HepG2 (cell line): Measurements from ENCODE around the gene ROMO1. TPM values are rescaled to one million over a fixed set of nuclear protein-coding genes. Genes with fewer than 3 reads are reported as not detected.
A peak's percentile ranks its signal among the peaks of the same experiment; 100 is the strongest.

ENCODE experiments used
- ATAC-seq: fragments of 200-7000 bp; cut with Tn5 transposase; 3 replicates; pipeline ENCODE4 v1.9.1; 2020; ENCODE audit warnings: mild to moderate bottlenecking, moderate library complexity
- BruUV-seq: library from RNA; stranded (reverse); fragments of 400-500 nt; replicated peaks from 2 replicates; lab custom pipeline; 2021; lab: Mats Ljungman, UMichigan
- CTCF ChIA-PET: fragments of 300-600 bp; formaldehyde crosslinking; extraction: SDS; loops from one replicate; lab custom pipeline; 2021; ENCODE audit warnings: low total read pairs, inconsistent platforms, low intra/inter-chr PET ratio; lab: Yijun Ruan, JAX
- POLR2A ChIA-PET: fragments of 350-600 bp; sonication (Branson Sonifier 250); formaldehyde crosslinking; loops from one replicate; lab custom pipeline; 2020; ENCODE audit warnings: antibody characterized with exemption, inconsistent platforms; lab: Yijun Ruan, JAX
- DNase-seq: peaks from one replicate; pipeline ENCODE4 v3.0.0-alpha.2; 2015; ENCODE audit warnings: low spot score
- FAIRE-seq: peaks from 3 replicates; lab custom pipeline; 2011; peaks lifted over from hg19 to GRCh38; lab: Jason Lieb, UNC
- H2AFZ ChIP-seq: one replicate; pipeline ENCODE4 v1.6.1; 2011; ENCODE audit warnings: low read length, inconsistent platforms
- H3K27ac ChIP-seq: fragments of 300-600 bp; 3 replicates; pipeline ENCODE4 v1.8.0; 2011; ENCODE audit warnings: mixed run types, mild to moderate bottlenecking, mixed read lengths, low read length, inconsistent platforms; ENCODE audit not compliant: insufficient read depth; ENCODE audit errors: extremely low read length
- H3K27me3 ChIP-seq, 2 experiments: fragments of 200-600 bp in 1 of 2; 2 replicates in 1 of 2; 3 replicates in 1 of 2; pipeline versions ENCODE4 v1.6.0 to v1.8.0; 2011; ENCODE audit warnings: low read length in 2 of 2, mild to moderate bottlenecking in 2 of 2, moderate library complexity in 2 of 2, inconsistent platforms in 1 of 2; ENCODE audit not compliant: insufficient read depth in 2 of 2, control insufficient read depth in 1 of 2
- H3K36me3 ChIP-seq, 2 experiments: fragments of 200-600 bp in 1 of 2; replicated peaks in 1 of 2; 2 replicates in 1 of 2; 3 replicates in 1 of 2; pipeline versions ENCODE4 v1.5.1 to v1.8.0; 2011; ENCODE audit warnings: low read length in 2 of 2, inconsistent platforms in 1 of 2; ENCODE audit not compliant: insufficient read depth in 2 of 2, control insufficient read depth in 1 of 2
- H3K4me1 ChIP-seq: 2 replicates; pipeline ENCODE4 v1.5.1; 2012; ENCODE audit warnings: low read length, inconsistent platforms; ENCODE audit not compliant: insufficient read depth
- H3K4me2 ChIP-seq: 2 replicates; pipeline ENCODE4 v1.6.0; 2011; ENCODE audit warnings: low read depth, low read length, inconsistent platforms
- H3K4me3 ChIP-seq, 3 experiments: fragments of 200-600 bp in 1 of 3; sonication (generic), shearing (Covaris generic) in 1 of 3; replicated peaks in 1 of 3; 2 replicates each; pipeline ENCODE4 v1.5.1; 2011 to 2016; ENCODE audit warnings: low read length in 3 of 3, inconsistent platforms in 2 of 3, low read depth in 2 of 3, mild to moderate bottlenecking in 2 of 3, control low read depth in 1 of 3, mixed read lengths in 1 of 3; ENCODE audit not compliant: insufficient read depth in 1 of 3
- H3K79me2 ChIP-seq: one replicate; pipeline ENCODE4 v1.6.1; 2011; ENCODE audit warnings: low read length, inconsistent platforms; ENCODE audit not compliant: insufficient read depth
- H3K9ac ChIP-seq: 2 replicates; pipeline ENCODE4 v1.6.0; 2011; ENCODE audit warnings: mild to moderate bottlenecking, low read depth, low read length, inconsistent platforms; ENCODE audit not compliant: insufficient read depth
- H3K9me3 ChIP-seq: 2 replicates; pipeline ENCODE4 v1.5.1; 2012; ENCODE audit warnings: mild to moderate bottlenecking, low read length
- H4K20me1 ChIP-seq: 2 replicates; pipeline ENCODE4 v1.6.0; 2011; ENCODE audit warnings: inconsistent platforms, mild to moderate bottlenecking, low read length, moderate library complexity; ENCODE audit not compliant: insufficient read depth
- ARID4A ChIP-seq: sonication (generic); formaldehyde crosslinking; IDR thresholded peaks from 2 replicates; pipeline ENCODE4 v1.5.0; 2020; ENCODE audit warnings: mild to moderate bottlenecking, missing genetic modification reagents, borderline replicate concordance
- BHLHE40 ChIP-seq: IDR thresholded peaks from 2 replicates; pipeline ENCODE4 v1.6.1; 2011; ENCODE audit warnings: low read length, improper control_type of control experiment
- ESRRA ChIP-seq: sonication (generic); formaldehyde crosslinking; IDR thresholded peaks from 2 replicates; pipeline ENCODE4 v1.5.1; 2020; ENCODE audit warnings: mild to moderate bottlenecking, low read depth, missing genetic modification reagents
- FOSL2 ChIP-seq: sonication (generic); formaldehyde crosslinking; IDR thresholded peaks from 2 replicates; pipeline ENCODE4 v1.4.0; 2020; ENCODE audit warnings: missing genetic modification reagents
- FOXM1 ChIP-seq: sonication (generic); formaldehyde crosslinking; IDR thresholded peaks from 2 replicates; pipeline ENCODE4 v1.5.0; 2020; ENCODE audit warnings: missing genetic modification reagents
- GABPA ChIP-seq, 2 experiments: IDR thresholded peaks; 2 replicates each; pipeline ENCODE4 v1.6.1; 2011 to 2016; ENCODE audit warnings: low read depth in 2 of 2, low read length in 1 of 2, missing biosample characterization in 1 of 2, missing genetic modification characterization in 1 of 2
- NFKB2 ChIP-seq: sonication (generic); formaldehyde crosslinking; IDR thresholded peaks from 2 replicates; pipeline ENCODE4 v1.4.0; 2020; ENCODE audit warnings: missing genetic modification reagents, borderline replicate concordance
- PTBP1 ChIP-seq: fragments of 200-400 bp; formaldehyde crosslinking; IDR thresholded peaks from 2 replicates; pipeline ENCODE4 v1.6.1; 2018; ENCODE audit warnings: low read length, low read depth; ENCODE audit not compliant: poor library complexity, severe bottlenecking
- RAD21 ChIP-seq: fragments of 450-650 bp; formaldehyde crosslinking; IDR thresholded peaks from 2 replicates; pipeline ENCODE4 v1.5.0; 2020; ENCODE audit warnings: mild to moderate bottlenecking
- TAF1 ChIP-seq: sonication (generic); formaldehyde crosslinking; IDR thresholded peaks from 2 replicates; pipeline ENCODE4 v1.4.0; 2020; ENCODE audit warnings: missing genetic modification reagents
- ZC3H4 ChIP-seq: sonication (generic); formaldehyde crosslinking; IDR thresholded peaks from 2 replicates; pipeline ENCODE4 v1.4.0; 2020; ENCODE audit warnings: missing genetic modification reagents, borderline replicate concordance
- ZNF282 ChIP-seq: fragments of 450-650 bp; IDR thresholded peaks from 2 replicates; pipeline ENCODE4 v1.6.1; 2018; ENCODE audit not compliant: partially characterized antibody
- ZNF468 ChIP-seq: sonication (generic); formaldehyde crosslinking; IDR thresholded peaks from 2 replicates; pipeline ENCODE4 v1.8.0; 2022; ENCODE audit warnings: mild to moderate bottlenecking, moderate library complexity, missing genetic modification reagents
- ZNF563 ChIP-seq: sonication (generic); formaldehyde crosslinking; IDR thresholded peaks from 2 replicates; pipeline ENCODE4 v1.8.0; 2022; ENCODE audit warnings: mild to moderate bottlenecking, moderate library complexity, missing genetic modification reagents
- ZNF589 ChIP-seq: sonication (generic); formaldehyde crosslinking; conservative IDR thresholded peaks from 2 replicates; pipeline ENCODE4 v1.8.0; 2022; ENCODE audit warnings: mild to moderate bottlenecking, moderate library complexity, missing genetic modification reagents
- ZNF616 ChIP-seq: sonication (generic); formaldehyde crosslinking; IDR thresholded peaks from 2 replicates; pipeline ENCODE4 v1.5.0; 2020; ENCODE audit warnings: low read depth, mild to moderate bottlenecking, missing genetic modification reagents
- ZNF674 ChIP-seq: sonication (generic); formaldehyde crosslinking; IDR thresholded peaks from 2 replicates; pipeline ENCODE4 v1.5.0; 2020; ENCODE audit warnings: low read depth, mild to moderate bottlenecking, missing genetic modification reagents
- ZNF839 ChIP-seq: sonication (generic); formaldehyde crosslinking; IDR thresholded peaks from 2 replicates; pipeline ENCODE4 v1.4.0; 2020; ENCODE audit warnings: missing genetic modification reagents, mild to moderate bottlenecking, borderline replicate concordance
- WGBS: methylation state at CpG from one replicate; pipeline ENCODE4 v1.1.6; 2017; ENCODE audit warnings: low lambda C conversion rate; 5-methylcytosine and 5-hydroxymethylcytosine counted together
- in situ Hi-C: cut with HindIII; loops from 2 replicates; pipeline ENCODE4 v1.10.0; 2017; ENCODE audit warnings: low pct_unique_long_range_greater_than_20kb; ENCODE audit not compliant: extremely low pct_ligation_motif_present
- intact Hi-C: fragments of 100-400 bp; cut with micrococcal nuclease; formaldehyde crosslinking; loops from one replicate; pipeline ENCODE4 v1.10.0; 2022; ENCODE audit not compliant: unreplicated experiment
- polyA plus RNA-seq, 8 experiments: library from polyadenylated mRNA; depleted of rRNA in 3 of 8; stranded (reverse) in 7 of 8; unstranded in 1 of 8; fragments of >200 nt; fragmentation: Illumina TruSeq in 4 of 8; extraction: Trizol in 4 of 8; gene quantifications; 2 replicates each; pipeline versions ENCODE4 v1.2.1 to v1.2.3, GENCODE V29; 2011 to 2016; ENCODE audit warnings: low read depth in 4 of 8, missing spikeins in 1 of 8, mixed read lengths in 1 of 8; ENCODE audit not compliant: insufficient read depth in 1 of 8
- total RNA-seq, 5 experiments: library from RNA; depleted of rRNA; stranded (reverse); fragments of >200 nt; fragmentation: Illumina TruSeq; extraction: Trizol; gene quantifications; 2 replicates each; pipeline ENCODE4 v1.2.3, GENCODE V29; 2016; ENCODE audit warnings: low read depth in 1 of 5
- TF ChIP-seq, protein P1 (sequence below): sonication (generic); formaldehyde crosslinking; IDR thresholded peaks from 2 replicates; pipeline ENCODE4 v1.4.0; 2020; ENCODE audit warnings: mild to moderate bottlenecking, missing genetic modification reagents
- TF ChIP-seq, protein P2 (sequence below): sonication (generic); formaldehyde crosslinking; IDR thresholded peaks from 2 replicates; pipeline ENCODE4 v1.5.0; 2020; ENCODE audit warnings: missing genetic modification reagents

The ROMO1 gene
- total and polyA plus RNA-seq, 2 of the 13 experiments (the other 11 are each of a cell fraction or from before 2014, with no cell fraction given) = 636 to 755 TPM

- no TSS peak for BruUV-seq
- Histone ChIP-seq H3K27ac (no peak overlapping the region), H3K4me3 (no peak overlapping the region), H3K9me3 (no peaks in the 10 kb centered on the region), H2AFZ (no peak overlapping the region), H4K20me1 (peaks cover 100% of the 10 kb centered on the region), H3K4me2 (no peak overlapping the region), H3K36me3 (peaks cover 73 to 97% of the 10 kb centered on the region in 2 experiments), H3K79me2 (peaks cover 93% of the 10 kb centered on the region), H3K27me3 (no peaks in the 10 kb centered on the region), H3K4me1 (0 out of 2 replicates have a peak, but pooled peaks cover 5% of the 10 kb centered on the region), H3K9ac (no peak overlapping the region)
- CTCF ChIA-PET = no interaction called here
- FAIRE-seq (no peak), DNase-seq (no peak), ATAC-seq (no peak)
- in situ Hi-C loops (no loop called here), intact Hi-C loops (no loop called here)
- WGBS = 85% methylated on average over 8 of the region's 8 CpGs
- POLR2A ChIA-PET = interaction anchor here (1.1 to 23.6 kb wide), 8 partner anchors 6 to 178 kb away, joined by 3 to 319 read pairs (median 14); partner anchors contain the start of genes ERGIC3, NFS1, RBM39 and ROMO1
- TF ChIP-seq FOXM1 (CRISPR knock-in tag) (no peak), ZNF674 (no peak), FOSL2 (CRISPR knock-in tag) (no peak), ZC3H4 (no peak), PTBP1 (no peak), TAF1 (CRISPR knock-in tag) (no peak), ZNF616 (no peak), ARID4A (CRISPR knock-in tag) (0 out of 2 replicates have a peak, but pooled peaks have one; percentile 33), ZNF839 (no peak), ZNF589 (no peak), ZNF563 (CRISPR knock-in tag) (no peak), NFKB2 (CRISPR knock-in tag) (0 out of 2 replicates have a peak, but pooled peaks have one; percentile 2), ZNF468 (CRISPR knock-in tag) (no peak), BHLHE40 (no peak), GABPA (IDR thresholded peaks at IDR 0.05; ENCODE audit: low read depth, low read length) (no peak), GABPA (CRISPR knock-in tag; IDR thresholded peaks at IDR 0.05; ENCODE audit: low read depth) (no peak), ZNF282 (no peak), ESRRA (CRISPR knock-in tag) (no peak), RAD21 (CRISPR knock-in tag) (peak; percentile 8; the same call in 1 of the 2 replicates)
- TF ChIP-seq, protein P1, sequence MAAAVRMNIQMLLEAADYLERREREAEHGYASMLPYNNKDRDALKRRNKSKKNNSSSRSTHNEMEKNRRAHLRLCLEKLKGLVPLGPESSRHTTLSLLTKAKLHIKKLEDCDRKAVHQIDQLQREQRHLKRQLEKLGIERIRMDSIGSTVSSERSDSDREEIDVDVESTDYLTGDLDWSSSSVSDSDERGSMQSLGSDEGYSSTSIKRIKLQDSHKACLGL = no peak
- TF ChIP-seq, protein P2, sequence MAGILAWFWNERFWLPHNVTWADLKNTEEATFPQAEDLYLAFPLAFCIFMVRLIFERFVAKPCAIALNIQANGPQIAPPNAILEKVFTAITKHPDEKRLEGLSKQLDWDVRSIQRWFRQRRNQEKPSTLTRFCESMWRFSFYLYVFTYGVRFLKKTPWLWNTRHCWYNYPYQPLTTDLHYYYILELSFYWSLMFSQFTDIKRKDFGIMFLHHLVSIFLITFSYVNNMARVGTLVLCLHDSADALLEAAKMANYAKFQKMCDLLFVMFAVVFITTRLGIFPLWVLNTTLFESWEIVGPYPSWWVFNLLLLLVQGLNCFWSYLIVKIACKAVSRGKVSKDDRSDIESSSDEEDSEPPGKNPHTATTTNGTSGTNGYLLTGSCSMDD (CRISPR knock-in tag) = no peak
Observed at GRCh38 chr20:35719717-35720116, 20.5 kb downstream of the ROMO1 start.
